ENCODE measurements around the gene SBF2.

The SBF2 gene

DNA sequence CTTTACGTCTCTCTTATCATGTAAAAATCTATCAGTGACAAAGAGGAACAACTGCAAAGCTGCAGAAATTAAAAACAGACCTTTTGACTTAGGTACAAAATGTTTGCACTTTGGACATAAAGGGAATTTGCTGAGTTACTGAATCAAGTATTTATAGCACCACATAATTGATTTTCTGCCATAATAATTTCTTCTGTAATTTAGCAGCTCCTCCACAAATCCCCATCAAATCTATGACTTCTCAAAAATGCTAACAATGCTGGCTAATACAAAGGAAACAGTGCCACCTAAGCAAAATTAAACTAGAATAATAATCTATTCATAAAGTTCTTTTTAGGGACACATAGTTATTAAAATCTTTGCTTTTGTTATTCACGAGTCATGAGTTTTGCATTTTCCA is 415.1 kb downstream of the SBF2 start:
- no peak for FAIRE-seq

DNA sequence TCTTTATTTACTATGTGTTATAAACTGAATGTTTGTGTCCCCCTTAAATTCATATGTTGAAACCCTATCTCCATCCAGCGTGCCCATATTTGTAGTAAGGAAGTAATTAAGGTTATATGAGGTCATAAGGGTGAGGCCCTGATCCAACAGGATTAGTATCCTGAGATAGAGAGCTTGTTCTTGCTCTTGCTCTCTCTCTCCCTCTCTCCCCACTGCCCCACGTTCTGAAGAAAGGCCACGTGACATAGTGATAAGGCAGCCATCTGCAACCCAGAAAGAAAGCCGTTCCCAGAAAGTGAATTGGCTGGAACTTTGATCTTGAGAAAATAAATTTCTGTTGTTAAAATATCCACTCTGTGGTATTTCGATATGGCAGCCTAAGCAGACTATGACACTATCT is 417.7 kb downstream of the SBF2 start:
- FAIRE-seq: no peak

DNA sequence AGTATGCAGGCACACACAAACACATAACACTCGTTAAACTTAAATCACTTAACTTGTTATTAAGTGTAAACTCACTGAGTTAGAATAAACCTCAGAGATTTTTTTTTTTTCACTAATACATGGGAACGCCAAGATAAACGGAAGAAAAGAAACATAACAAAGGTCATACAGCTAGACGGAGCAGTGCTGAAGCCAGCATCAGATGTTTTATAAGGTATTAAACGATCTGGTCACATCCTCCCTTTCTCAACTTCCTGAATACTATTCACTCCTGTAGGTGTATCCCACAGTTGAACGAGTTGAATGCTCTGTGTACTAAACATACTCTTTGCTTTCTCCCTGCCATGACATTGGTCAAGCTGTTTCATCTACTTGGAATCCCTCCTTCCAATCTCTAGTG is 418.2 kb downstream of the SBF2 start:
- FAIRE-seq: no peak

DNA sequence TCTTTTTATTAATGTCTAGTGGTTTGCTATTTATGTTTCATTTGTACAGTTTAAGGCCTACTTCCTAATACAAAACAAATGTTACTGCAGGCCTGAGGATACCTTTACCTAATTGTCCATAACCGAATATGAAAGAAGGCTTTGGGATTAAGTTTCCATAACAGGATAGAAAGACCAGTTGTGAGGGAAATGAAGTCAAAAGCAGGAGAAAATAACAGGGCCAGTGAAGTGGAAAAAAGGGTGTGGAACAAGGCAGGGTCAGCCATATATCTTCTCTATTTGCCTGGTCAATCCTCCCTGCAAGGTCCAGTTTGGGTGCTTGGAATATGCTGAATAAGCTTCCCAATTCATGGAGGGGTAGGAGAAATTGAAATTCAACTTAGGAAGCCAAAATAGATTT is 418.6 kb downstream of the SBF2 start:
- no peak for FAIRE-seq

DNA sequence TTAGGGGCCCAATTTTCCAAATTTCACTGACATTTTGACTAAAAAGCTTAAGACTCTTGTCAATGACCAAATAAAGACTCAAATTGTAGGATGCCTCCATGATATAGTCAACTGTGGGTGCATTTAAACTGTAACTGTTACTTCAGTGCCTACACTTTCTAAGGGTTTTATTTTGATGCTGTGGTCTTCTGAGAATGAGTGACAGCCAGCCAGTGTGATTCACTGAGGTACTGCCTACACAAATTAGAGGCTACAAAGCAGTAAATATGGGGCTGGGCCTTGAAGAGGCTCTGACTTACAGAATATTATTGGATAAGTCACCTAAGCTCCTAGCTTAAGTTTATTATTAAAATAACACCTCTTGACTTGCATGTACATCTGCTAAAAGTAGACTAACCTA is 419.6 kb downstream of the SBF2 start:
- FAIRE-seq: no peak

DNA sequence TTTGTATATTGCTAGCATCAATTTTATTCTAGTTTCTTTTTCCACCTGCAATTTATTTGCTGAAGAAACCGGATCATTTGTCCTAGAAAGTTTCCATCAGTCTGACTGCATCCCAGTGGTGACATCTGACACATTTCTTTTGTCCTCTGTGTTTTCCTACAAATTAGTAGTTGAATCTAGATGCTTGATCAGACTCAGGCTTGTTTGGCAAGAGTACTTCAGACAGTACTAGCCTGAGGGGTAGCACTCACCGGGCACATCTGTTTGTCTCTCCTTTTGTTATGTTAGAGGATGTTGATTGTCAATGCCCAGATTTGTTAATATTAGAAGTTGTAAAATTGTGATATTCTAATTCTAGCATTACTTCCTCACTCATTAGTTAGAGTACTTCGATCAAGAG is 425.4 kb downstream of the SBF2 start:
- FAIRE-seq: no peak

DNA sequence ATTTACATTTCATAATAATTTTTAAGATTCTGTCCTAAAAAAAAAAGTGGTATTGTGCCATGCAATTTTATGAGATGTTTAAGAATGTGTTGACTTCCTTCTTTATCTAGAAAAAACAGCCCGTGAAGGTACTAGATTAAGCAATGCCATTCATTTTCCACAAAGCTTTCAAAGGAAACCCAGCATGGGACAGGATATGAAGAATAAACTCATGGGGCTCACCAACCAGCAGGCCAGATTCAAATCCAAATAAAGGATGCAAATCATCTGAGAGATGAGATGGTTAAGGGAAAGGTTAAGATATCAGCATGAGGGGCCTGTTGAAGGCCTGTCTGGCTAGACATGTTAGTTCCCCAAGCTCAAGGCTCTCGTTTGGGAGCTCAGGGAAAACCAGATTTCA is 431.0 kb downstream of the SBF2 start:
- FAIRE-seq: no peak

DNA sequence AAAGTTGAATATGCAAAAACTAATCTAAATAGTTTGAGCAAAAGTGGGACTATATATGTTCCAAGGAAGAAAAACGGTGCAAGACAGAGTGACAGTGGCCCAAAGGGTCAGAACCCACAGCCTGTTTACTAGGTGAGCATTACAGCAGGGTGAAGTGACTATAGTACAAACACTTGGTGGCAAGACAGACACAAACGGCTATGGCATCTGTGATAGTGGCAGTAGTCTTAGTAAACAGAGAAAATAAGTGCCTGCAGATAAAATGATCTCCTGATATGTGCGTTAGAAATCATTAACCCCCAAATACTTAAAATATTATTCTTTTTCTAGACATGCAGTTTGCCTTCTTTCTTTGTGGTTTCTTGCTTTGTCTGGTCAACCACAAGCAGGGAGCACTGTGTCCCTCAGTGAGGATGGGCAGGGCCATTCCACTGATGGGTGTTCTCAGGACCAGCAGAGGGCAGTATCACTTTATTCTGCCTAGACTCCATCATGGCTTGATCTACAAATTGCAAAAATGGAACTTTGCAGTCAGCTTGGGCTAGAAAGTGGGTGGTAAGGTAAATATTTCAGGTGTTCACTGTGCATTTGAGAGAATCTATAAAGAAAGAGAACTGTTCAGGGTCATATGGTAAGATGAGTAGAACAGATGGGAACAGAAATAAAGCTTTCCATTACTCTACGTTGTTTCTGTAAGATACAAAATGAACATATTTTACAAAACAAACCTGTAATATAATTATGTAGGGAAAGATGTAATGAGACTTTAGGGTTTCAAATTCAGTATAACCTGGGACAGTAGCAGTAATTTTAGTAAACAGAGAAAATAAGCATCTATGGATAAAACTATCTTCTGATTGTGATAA is 431.9 kb downstream of the SBF2 start:
- no peak for FAIRE-seq

DNA sequence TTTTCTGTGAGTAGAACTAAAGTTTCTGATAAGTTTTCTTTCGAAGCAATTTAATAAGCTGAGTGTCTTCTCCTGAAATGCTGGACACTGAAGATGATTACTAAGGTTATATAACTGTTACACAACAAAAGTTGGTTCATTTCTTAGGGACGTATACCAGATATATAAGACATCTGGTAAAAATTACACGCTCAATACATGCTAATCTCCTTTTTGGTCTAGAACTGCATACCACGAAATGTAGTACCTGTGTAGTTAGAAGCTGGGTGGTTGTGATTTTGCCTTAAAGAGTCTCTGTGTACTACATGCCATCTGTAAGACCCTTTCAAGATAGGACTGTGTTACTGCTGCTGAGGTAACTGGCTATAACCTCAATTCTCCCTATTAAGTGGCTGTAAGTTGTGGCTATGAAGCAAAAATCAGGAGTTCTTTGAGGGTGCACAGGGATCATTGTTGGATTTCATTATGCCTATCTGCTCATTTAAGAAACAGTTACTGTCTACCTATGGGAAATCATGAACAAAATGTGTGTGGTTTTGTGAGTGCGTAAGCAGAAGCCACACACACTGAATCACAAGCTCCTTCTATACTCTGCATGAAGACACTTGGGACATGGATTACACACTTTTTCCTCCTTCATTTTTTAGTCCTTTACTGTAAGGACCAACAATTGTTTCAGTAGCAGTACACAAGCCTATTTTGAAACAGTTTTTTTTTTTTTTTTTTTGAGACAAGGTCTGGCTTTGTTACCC is 434.3 kb downstream of the SBF2 start:
- no peak for FAIRE-seq

DNA sequence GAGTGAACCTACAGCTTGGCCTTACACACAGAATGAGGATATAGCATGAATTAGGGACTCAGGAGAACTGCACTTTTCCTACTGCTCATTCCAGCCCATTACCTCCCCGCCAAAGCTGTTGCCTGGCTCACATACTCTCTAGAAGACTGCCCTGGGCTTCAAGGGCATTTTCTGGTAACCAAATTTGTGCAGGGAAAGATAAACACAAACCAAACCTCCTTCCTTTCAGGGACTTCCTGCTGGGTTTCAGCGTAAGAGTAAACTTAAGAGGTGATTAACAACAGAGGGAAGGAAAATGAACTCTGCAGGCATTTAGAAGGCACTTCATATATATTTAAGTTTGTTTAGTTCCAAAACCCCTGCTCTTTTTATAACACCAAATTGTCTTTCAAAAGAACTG is 435.2 kb downstream of the SBF2 start:
- FAIRE-seq: no peak

DNA sequence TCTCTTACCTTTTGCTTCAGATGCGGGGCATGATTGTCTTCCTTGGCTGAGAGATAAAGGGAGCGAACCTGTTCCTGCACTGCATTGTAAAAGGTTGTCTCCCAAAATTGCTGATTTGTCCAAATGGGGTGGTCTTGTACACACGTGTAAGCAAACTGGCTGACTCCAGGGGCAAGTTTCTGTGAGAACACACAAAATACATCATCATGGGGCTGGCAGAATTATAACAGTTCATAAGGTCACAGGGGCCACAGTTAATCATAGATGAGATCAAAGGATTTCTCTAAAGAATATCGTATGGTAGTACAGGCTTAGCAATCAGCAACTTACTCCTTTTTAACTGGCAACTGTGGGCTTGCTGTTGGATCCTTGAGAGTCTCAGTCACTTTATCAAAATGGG is 435.8 kb downstream of the SBF2 start:
- no peak for FAIRE-seq

DNA sequence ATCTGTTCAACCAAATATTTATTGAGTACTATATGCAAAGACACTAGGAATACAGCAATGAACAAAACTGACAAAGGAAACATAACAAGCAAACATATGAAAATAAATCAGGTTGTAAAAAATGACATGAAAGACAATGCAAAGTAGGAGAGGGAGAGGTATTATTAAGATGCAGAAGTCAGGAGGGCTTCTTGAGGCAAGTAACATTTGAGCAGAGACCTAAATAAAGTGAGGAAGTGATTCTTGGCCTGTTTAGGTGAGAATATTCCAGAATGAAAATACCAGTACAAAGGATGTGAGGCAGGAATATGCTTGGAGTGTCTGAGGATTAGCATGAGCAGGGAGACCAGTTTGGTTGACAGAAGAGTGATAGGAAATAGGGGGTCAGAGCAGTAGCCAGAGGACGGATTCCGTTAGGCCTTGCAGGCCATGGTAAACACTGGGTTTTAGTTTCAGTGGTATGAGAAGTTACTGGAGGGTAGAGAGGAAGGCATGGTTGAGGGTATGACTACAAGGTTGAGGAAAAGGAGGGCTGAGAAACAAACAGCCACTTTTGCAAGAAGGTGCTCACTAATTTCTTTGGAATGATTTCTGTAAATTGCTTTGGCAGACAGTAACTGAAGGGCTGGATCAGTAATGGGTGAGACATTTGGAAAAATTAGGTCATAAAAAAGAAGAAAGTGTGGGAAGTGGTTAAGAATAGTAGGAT is 438.3 kb downstream of the SBF2 start:
- no peak for FAIRE-seq

DNA sequence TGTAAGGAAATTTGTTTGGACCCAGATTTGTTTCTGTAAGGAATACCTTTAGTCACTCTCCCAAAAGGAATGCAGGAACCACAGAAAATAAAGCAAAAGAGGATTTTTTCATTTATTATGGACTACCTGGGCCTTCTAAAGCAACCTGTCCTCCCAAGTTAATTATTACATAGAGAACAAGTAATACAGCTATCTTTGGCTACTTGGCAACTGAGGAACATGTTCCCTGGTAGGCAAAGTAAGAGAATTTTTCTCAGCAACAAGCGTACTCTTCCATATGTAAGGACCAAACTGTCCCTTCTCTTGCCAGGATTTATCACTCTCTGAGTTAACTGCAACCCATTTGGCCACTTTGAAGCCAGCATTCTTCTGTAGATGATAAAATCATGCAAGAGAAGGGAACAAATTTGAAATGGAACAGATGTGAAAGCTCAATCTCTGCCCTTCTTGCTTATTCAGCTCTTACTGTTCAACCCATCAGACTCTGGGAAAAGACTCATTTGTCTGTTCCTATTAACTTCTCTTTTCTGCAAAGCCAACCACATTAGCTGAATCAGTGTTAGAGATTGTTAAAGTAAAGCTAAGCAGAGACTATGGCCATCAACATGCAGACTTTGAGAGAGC is 440.0 kb downstream of the SBF2 start:
- FAIRE-seq: peak; percentile 77

DNA sequence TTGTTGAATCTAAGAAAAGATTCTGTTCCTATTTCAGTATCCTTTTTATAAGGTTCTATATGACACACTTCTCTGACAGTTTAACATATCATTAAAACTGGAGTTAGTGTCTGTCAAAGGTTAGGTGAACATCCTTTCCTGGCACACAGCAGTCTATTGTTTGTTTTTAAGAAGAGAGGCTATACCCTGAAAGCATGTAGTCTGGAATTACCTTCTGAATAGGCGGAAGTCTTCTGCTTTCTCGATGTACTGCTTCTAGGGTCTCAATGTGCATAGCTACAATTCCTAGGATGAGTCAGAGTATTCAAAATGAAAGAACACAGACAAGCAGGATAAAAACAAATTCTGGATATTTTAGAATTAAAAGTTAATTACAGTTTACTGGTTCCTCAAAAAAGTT is 441.6 kb downstream of the SBF2 start:
- peak; percentile 36 for FAIRE-seq

DNA sequence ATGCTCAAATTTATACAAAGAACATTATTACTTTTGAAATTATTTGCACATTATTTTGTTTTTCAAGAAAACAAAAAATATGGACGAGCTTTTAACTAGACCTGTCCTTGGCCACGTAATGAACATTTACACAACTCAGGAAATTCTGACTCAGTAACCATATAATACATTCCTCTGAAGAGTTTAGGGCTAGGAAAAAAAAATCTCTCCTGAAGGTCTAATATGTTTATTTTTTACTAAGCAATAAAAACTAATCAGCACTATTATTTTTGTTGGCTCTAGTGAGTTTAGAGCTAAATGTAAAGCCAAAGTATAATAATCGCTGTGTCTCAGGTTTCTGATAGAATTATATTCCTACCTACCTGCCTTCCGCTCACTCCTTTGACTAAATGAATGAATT is 442.7 kb downstream of the SBF2 start:
- FAIRE-seq: no peak

DNA sequence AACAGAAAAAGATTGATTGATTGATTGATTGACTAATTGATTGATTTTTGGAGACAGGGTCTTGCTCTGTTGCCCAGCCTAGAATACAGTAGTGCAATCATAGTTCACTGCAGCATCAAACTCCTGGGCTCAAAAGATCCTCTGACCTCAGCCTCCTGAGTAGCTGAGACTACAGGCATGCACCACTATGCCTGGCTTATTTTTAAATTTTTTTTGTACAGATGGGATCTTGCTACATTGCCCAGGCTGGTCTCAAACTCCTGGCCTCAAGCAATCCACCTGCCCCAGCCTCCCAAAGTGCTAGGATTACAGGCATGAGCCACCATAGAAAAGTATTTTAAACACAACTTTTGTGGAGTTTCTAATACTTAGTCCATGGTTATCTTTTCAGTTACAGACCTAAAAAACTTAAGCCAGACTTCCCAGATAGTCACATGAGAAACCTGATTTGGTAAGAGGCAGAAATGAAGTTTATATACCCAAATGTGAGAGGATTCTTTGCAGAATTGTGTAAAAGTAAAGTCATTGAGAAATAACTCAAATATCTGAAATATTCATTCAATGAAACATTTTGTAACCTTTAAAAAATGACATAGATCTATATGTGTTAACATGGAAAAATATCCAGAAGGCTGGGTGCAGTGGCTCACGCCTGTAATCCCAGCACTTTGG is 443.7 kb downstream of the SBF2 start:
- no peak for FAIRE-seq

DNA sequence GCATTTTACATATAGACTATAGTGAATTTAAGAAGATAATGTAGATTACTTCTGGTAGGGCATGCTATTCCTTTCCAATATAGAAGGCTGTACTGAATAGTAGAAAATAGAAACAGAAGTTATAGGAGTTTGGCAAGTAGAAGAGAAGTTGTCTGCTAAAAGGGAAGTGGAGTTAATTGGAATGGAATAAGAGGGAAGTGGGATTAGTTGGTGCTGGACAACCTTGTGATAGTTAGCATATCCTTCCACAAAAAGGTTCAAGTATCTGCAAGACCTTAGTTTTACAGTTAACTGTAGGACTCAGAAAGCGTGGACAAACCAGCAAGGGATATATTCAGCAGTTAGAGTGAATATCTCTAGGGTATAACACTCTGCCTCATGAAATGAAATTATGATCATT is 444.6 kb downstream of the SBF2 start:
- FAIRE-seq: no peak

DNA sequence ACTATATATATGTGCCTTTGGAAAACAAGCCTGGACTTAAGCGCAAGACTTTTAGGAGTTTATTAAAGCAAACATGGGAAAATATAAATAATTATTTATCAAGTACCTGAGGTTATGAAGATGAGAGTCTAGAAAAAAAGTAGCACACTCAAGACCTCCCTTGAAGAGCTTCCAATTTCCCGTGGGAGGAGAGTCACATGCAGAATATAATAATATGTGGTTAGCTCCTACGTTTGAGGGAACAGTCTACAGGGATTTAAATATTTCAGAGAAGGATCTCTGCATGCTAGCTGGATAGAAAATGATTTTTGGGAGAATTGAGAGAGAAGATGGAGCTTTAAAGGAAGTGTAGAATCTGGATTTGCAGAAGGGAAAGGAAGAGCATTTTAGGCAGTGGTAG is 446.4 kb downstream of the SBF2 start:
- no peak for FAIRE-seq

DNA sequence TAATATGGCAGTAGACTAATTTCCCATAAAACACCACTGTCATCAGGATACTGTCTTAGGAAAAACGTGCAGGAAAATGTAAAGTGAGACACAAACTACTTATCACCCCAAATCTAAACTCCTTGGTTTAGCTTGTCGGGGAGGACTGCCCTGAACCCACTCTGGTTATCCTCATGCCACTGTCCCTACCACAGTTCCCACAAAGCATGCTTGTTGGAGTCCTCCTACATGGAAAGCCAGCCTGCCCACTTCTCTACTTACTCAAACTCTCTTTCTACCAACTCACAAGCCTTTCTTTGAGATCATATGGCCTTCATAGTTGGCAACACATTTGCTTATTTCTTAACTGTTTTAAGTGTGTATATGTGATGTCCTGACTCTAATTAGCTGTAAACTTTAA is 451.1 kb downstream of the SBF2 start:
- no peak for FAIRE-seq

DNA sequence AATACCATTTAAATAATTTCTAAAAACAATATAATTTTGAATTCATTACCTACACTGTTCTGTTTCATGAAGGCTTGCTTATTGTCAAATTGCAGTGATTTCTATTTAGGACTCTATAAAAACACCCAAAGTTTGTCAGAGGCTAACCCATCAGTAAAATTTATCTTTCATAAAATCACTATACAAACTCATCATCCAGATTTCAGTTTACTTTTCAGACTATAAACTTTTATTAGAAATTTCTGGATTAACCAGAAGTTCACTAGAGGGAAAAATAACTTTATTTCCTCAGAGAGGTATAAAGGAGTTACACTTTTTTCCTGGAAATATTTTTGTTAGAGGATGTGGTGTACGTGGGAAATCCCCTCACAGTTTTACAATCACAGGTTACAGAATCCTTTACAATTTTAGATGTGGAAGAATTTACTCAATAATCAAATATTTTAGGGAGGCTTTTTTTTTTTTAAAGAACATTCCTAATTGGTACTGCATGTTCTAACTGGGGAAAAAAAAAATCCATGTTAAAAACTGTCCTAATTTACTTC is 453.5 kb downstream of the SBF2 start:
- no peak for FAIRE-seq

DNA sequence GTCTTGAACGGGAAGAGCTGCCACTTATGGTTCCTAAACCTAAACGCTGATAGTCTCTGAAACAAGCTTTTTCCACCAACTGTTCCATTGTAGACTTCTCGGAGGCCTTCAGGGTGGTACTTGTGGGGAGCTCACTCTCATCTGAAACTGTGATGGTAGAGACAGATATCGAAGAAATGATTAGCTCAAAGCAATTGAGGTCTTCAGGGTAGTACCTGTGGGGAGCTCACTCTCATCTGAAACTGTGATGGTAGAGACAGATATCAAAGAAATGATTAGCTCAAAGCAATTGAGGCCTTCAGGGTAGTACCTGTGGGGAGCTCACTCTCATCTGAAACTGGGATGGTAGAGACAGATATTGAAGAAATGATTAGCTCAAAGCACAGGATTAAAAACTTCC is 454.5 kb downstream of the SBF2 start:
- no peak for FAIRE-seq

DNA sequence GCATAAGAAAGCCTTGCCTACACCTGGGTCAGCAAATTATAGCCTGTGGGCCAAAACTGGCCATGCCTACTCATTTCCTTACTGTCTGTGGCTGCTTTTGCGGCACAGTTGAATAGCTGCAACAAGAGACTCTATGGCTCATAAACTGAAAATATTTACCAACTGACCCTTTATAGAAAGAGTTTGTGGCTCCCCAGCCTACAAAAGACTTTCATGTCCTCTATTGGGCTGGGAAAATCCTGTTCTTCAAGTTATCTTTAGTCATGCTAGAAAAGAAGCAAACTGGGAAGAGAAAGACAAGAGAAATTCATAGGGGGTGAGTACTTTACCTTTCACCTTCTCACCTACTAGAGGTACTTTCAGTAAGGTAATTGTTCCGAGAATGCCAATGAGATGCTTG is 455.1 kb downstream of the SBF2 start:
- FAIRE-seq: no peak

DNA sequence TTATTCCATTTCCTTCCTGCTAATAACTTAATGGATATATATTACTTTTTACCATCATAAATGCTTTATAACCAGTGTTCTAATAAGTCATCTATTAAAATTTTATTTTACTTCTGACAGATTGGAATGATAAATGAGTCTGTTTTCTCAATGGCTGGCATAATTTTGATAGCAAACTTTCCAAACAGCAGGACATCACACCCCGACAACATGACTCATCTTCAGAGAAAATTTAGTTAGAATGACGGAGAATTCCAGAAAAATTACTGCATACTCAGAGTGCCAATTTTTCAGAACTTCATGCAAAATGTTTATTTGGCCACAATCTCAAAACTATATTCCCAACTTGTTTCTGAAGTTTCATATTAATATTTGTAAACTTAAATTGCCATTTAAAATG is 455.8 kb downstream of the SBF2 start:
- FAIRE-seq: no peak
